Type B pancreatic cell (in vitro differentiated cells): ENCODE measurements around the gene PNPLA7. TPM values are rescaled to one million over a fixed set of nuclear protein-coding genes. Genes with fewer than 3 reads are reported as not detected.
"Not testable (repeated sequence)": the region's sequence is repeated elsewhere in the genome, so short reads cannot be mapped to it uniquely, and the experiment has no call there.

ENCODE experiments used
- DNase-seq: peaks from one replicate; pipeline ENCODE4 v3.0.0; 2021; ENCODE audit warnings: mixed read lengths; ENCODE audit not compliant: unreplicated experiment; ENCODE audit errors: extremely low spot score
- H3K27ac Mint-ChIP-seq: 2 replicates; pipeline ENCODE4 v1.8.0; 2021; ENCODE audit warnings: mild to moderate bottlenecking, mixed read lengths
- H3K27me3 Mint-ChIP-seq: 2 replicates; pipeline ENCODE4 v1.8.0; 2021; ENCODE audit warnings: mixed read lengths
- H3K36me3 Mint-ChIP-seq: 2 replicates; pipeline ENCODE4 v1.8.0; 2021; ENCODE audit warnings: mixed read lengths
- H3K4me1 Mint-ChIP-seq: one replicate; pipeline ENCODE4 v1.8.0; 2021; ENCODE audit warnings: mixed read lengths; ENCODE audit not compliant: unreplicated experiment
- H3K4me3 Mint-ChIP-seq: 2 replicates; pipeline ENCODE4 v1.8.0; 2021; ENCODE audit warnings: mild to moderate bottlenecking, mixed read lengths
- H3K9me3 Mint-ChIP-seq: 2 replicates; pipeline ENCODE4 v1.8.0; 2021; ENCODE audit warnings: mixed read lengths
- CTCF ChIP-seq: fragments of 200-600 bp; sonication (generic); conservative IDR thresholded peaks from 2 replicates; pipeline ENCODE4 v1.5.0; 2021; ENCODE audit warnings: antibody characterized with exemption, mild to moderate bottlenecking
- long read RNA-seq: library from polyadenylated mRNA; unstranded; transcript quantifications from one replicate; pipeline ENCODE4 v2.0.0, GENCODE V29; 2020
- total RNA-seq: library from RNA; stranded (reverse); gene quantifications from 2 replicates; pipeline ENCODE4 v1.2.1, GENCODE V29; 2021; ENCODE audit warnings: low replicate concordance

PNPLA7 gene
- 2.5 and 3.1 TPM in 2 replicates for total RNA-seq
- long read RNA-seq = 0 reads

- H3K27me3 Mint-ChIP-seq = no peaks in the 10 kb centered on the region
- H3K4me1 Mint-ChIP-seq = peaks cover 14% of the 10 kb centered on the region
- peak; percentile 81 for DNase-seq
- H3K36me3 Mint-ChIP-seq = peaks cover 1% of the 10 kb centered on the region
- H3K27ac Mint-ChIP-seq = peak within 1 kb of the TSS; percentile 94
- peaks cover 6% of the 10 kb centered on the region for H3K9me3 Mint-ChIP-seq
- no peak for TF ChIP-seq CTCF
- peak within 1 kb of the TSS; percentile 95 for H3K4me3 Mint-ChIP-seq
Observed at GRCh38 chr9:137550231-137550621, at the start of gene PNPLA7. Gene PNPLA7, minus strand, starts transcription at chr9:137550402. Its CDS starts 205 bp downstream, at chr9:137550197.

- Mint-ChIP-seq H3K9me3 (no peaks in the 10 kb centered on the region), H3K27me3 (peaks cover 14% of the 10 kb centered on the region), H3K36me3 (no peaks in the 10 kb centered on the region), H3K27ac (no peak overlapping the region), H3K4me1 (no peaks in the 10 kb centered on the region), H3K4me3 (no peak overlapping the region)
- TF ChIP-seq CTCF = no peak
- no peak for DNase-seq
Observed at GRCh38 chr9:137598943-137599342, 48.7 kb upstream of the PNPLA7 start.

GRCh38 chr9:137596577-137596976 lies 46.4 kb upstream of the PNPLA7 start:
- H3K36me3 Mint-ChIP-seq, H3K4me1 Mint-ChIP-seq, H3K4me3 Mint-ChIP-seq, H3K27me3 Mint-ChIP-seq, H3K27ac Mint-ChIP-seq, DNase-seq, H3K9me3 Mint-ChIP-seq: not testable (repeated sequence)

- Mint-ChIP-seq H3K4me3 (peak overlapping the region; percentile 13), H3K27ac (no peak overlapping the region), H3K4me1 (no peaks in the 10 kb centered on the region), H3K36me3 (peaks cover under 1% of the 10 kb centered on the region), H3K27me3 (no peaks in the 10 kb centered on the region), H3K9me3 (no peaks in the 10 kb centered on the region)
- no peak for DNase-seq
- no peak for TF ChIP-seq CTCF
Observed at GRCh38 chr9:137593176-137593575, 43.0 kb upstream of the PNPLA7 start.

- DNase-seq = no peak
- no peak for TF ChIP-seq CTCF
- no peaks in the 10 kb centered on the region for H3K27me3 Mint-ChIP-seq
- no peak overlapping the region for H3K27ac Mint-ChIP-seq
- H3K9me3 Mint-ChIP-seq = no peaks in the 10 kb centered on the region
- peaks cover 5% of the 10 kb centered on the region for H3K36me3 Mint-ChIP-seq
- no peaks in the 10 kb centered on the region for H3K4me1 Mint-ChIP-seq
- peak overlapping the region; percentile 13 for H3K4me3 Mint-ChIP-seq
Observed at GRCh38 chr9:137592767-137593166, 42.6 kb upstream of the PNPLA7 start.

- Mint-ChIP-seq H3K36me3 (peaks cover 6% of the 10 kb centered on the region), H3K4me3 (peak within 1 kb of the TSS; percentile 94), H3K4me1 (no peaks in the 10 kb centered on the region), H3K9me3 (no peaks in the 10 kb centered on the region), H3K27me3 (no peaks in the 10 kb centered on the region), H3K27ac (peak within 1 kb of the TSS; percentile 96)
- no peak for TF ChIP-seq CTCF
- DNase-seq = peak; percentile 95
Observed at GRCh38 chr9:137590469-137591383, 40.5 kb upstream of the PNPLA7 start, which contains the start of gene ZMYND19. Gene ZMYND19, minus strand, starts transcription at chr9:137590512. Its CDS starts 249 bp downstream, at chr9:137590263.
